ENCODE data around the gene SCGB3A1. TPM values are rescaled to one million over a fixed set of nuclear protein-coding genes. Genes with fewer than 3 reads are reported as not detected.

The SCGB3A1 gene
- total RNA-seq, 1 donor from 2014 or later: not detected

DNA sequence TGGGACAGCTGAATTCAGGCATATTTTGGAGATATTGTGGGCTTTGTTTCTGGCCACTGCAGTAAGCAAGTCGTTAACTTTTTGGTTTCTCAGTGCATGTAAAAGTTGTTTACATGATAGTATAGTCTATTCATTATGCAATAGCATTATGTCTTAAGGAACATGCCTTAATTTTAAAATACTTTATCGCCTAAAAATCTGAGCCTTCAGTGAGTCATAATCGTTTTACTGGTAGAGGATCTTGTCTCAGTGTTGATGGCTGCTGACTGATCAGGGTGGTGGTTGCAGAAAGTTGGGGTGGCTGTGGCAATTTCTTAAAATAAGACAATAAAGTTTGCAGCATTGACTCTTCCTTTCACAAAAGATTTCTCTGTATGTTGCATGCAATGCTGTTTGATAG is 5.1 kb downstream of the SCGB3A1 start:
- Histone ChIP-seq H3K27me3 (ENCODE audit: control insufficient read depth, insufficient read depth, low read length) (peaks cover 22% of the 10 kb centered on the region), H3K4me3 (ENCODE audit: low read depth, low read length) (no peak overlapping the region), H3K36me3 (ENCODE audit: control insufficient read depth, insufficient read depth, low read length) (no peaks in the 10 kb centered on the region)
- TF ChIP-seq, protein P1, sequence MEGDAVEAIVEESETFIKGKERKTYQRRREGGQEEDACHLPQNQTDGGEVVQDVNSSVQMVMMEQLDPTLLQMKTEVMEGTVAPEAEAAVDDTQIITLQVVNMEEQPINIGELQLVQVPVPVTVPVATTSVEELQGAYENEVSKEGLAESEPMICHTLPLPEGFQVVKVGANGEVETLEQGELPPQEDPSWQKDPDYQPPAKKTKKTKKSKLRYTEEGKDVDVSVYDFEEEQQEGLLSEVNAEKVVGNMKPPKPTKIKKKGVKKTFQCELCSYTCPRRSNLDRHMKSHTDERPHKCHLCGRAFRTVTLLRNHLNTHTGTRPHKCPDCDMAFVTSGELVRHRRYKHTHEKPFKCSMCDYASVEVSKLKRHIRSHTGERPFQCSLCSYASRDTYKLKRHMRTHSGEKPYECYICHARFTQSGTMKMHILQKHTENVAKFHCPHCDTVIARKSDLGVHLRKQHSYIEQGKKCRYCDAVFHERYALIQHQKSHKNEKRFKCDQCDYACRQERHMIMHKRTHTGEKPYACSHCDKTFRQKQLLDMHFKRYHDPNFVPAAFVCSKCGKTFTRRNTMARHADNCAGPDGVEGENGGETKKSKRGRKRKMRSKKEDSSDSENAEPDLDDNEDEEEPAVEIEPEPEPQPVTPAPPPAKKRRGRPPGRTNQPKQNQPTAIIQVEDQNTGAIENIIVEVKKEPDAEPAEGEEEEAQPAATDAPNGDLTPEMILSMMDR (IDR thresholded peaks at IDR 0.05; ENCODE audit: insufficient read depth, low read length, poor library complexity, severe bottlenecking): no peak
- no peak for DNase-seq (ENCODE audit: low read depth)

DNA sequence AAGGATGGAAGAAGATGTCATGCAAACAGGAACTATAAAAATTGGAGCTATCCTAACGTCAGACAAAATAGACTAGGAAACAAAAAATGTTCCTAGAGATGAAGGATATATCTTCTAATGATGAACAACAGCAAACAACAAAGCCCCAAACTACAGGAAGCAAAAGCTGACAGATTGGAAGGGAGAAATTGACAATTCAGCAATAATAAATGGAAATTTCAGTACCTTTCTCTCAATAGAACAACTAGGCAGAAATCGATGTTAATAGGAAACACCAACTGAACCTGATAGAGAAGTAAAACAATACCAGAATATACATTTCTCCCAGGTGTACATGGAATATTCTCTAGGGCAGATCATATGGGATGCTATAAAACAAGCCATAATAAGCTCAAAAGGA is 7.6 kb downstream of the SCGB3A1 start:
- TF ChIP-seq, protein P1 (IDR thresholded peaks at IDR 0.05; ENCODE audit: insufficient read depth, low read length, poor library complexity, severe bottlenecking): no peak
- Histone ChIP-seq H3K27me3 (ENCODE audit: control insufficient read depth, insufficient read depth, low read length) (peaks cover 3% of the 10 kb centered on the region), H3K4me3 (ENCODE audit: low read depth, low read length) (no peak overlapping the region), H3K36me3 (ENCODE audit: control insufficient read depth, insufficient read depth, low read length) (no peaks in the 10 kb centered on the region)
- DNase-seq (ENCODE audit: low read depth): no peak

DNA sequence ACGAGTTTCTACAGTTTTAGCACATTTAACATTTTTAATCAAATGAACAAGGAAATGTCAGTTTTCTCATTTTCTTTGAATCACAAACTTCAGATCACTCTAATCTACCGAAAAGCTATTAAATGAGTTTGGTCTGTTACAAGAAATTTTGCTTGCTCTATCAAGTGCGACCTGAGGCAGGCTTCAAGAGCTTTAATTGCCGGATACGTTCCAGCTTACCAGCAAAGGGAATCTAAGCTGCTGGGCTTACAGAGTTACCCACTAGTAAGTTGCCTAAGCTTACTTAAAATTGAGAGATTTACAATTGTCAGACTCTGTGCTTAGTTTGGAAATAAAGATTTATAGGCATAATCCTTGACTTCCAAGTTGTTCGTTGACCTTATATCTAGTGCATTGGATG is 10.6 kb downstream of the SCGB3A1 start:
- no peaks in the 10 kb centered on the region for H3K36me3 ChIP-seq (ENCODE audit: control insufficient read depth, insufficient read depth, low read length)
- no peak overlapping the region for H3K4me3 ChIP-seq (ENCODE audit: low read depth, low read length)
- H3K27me3 ChIP-seq (ENCODE audit: control insufficient read depth, insufficient read depth, low read length): no peaks in the 10 kb centered on the region
- TF ChIP-seq, protein P1 (IDR thresholded peaks at IDR 0.05; ENCODE audit: insufficient read depth, low read length, poor library complexity, severe bottlenecking): no peak
- no peak for DNase-seq (ENCODE audit: low read depth)

DNA sequence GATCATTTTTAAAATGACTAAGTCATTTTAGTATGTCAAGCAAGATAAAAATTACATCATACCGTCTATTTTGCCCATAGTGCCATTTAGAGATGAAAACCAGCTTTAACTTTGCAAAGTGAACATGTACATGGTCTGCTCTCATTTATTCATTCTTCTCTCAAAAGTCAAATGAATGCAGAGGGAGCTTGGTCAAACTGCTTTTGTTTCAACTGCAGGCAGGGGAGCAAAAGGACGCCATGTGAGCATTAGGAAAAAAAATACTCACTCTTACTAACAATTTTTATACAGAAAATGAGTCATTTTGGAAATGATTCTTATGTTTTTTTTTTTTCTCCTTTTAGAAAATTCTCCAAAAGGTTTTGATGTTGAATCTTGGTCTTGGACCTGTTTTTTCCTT is 15.7 kb downstream of the SCGB3A1 start:
- Histone ChIP-seq H3K4me3 (ENCODE audit: low read depth, low read length) (no peak overlapping the region), H3K36me3 (ENCODE audit: control insufficient read depth, insufficient read depth, low read length) (no peaks in the 10 kb centered on the region), H3K27me3 (ENCODE audit: control insufficient read depth, insufficient read depth, low read length) (no peaks in the 10 kb centered on the region)
- DNase-seq (ENCODE audit: low read depth): no peak
- TF ChIP-seq, protein P1 (IDR thresholded peaks at IDR 0.05; ENCODE audit: insufficient read depth, low read length, poor library complexity, severe bottlenecking): no peak

DNA sequence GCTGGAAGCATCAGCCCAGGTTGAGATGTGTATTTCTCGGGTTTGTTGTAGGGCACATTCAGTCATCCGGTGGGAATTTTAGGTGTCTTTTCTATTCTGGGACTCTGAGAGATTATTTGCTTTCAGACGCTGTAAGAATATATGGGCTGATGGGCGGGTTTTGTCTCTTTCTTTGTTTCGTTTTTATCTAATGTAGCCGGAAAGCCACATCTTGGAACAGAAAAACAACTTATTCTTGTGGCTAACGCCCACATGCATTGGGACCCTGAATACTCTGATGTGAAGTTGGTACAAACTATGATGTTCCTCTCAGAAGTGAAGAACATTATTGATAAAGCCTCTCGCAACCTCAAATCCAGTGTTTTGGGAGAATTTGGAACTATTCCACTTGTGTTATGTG is 22.4 kb downstream of the SCGB3A1 start:
- no peak for DNase-seq (ENCODE audit: low read depth)
- no peaks in the 10 kb centered on the region for H3K27me3 ChIP-seq (ENCODE audit: control insufficient read depth, insufficient read depth, low read length)
- H3K36me3 ChIP-seq (ENCODE audit: control insufficient read depth, insufficient read depth, low read length): no peaks in the 10 kb centered on the region
- TF ChIP-seq, protein P1 (IDR thresholded peaks at IDR 0.05; ENCODE audit: insufficient read depth, low read length, poor library complexity, severe bottlenecking): no peak
- no peak overlapping the region for H3K4me3 ChIP-seq (ENCODE audit: low read depth, low read length)

DNA sequence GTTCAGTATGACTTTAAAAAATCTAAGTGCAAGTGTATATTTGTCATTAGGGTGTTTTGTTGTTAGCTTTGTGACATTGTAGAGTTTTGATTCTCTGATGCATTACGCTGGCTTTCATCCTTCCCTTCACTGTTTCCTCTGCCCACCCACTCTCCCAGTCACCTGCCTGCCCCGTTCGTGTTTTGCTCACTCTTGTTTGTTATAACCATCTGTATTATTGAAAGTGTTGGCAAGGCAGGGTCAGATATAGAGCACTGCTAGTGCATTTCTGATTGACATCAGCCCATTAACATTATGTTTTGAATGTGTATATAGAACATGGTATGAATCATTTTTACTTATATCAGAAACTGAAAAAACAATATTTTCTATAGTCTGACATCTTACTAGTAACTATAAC is 27.3 kb downstream of the SCGB3A1 start:
- Histone ChIP-seq H3K4me3 (ENCODE audit: low read depth, low read length) (no peak overlapping the region), H3K36me3 (ENCODE audit: control insufficient read depth, insufficient read depth, low read length) (no peaks in the 10 kb centered on the region), H3K27me3 (ENCODE audit: control insufficient read depth, insufficient read depth, low read length) (no peaks in the 10 kb centered on the region)
- TF ChIP-seq, protein P1 (IDR thresholded peaks at IDR 0.05; ENCODE audit: insufficient read depth, low read length, poor library complexity, severe bottlenecking): no peak
- DNase-seq (ENCODE audit: low read depth): no peak

Measured in kidney epithelial cell (primary cell).